ENCODE results near the gene VDAC1. TPM values are rescaled to one million over a fixed set of nuclear protein-coding genes. Genes with fewer than 3 reads are reported as not detected.

VDAC1 gene
- total and polyA plus RNA-seq, 2 of the 8 experiments (the other 6 are each of a cell fraction or from before 2014, with no cell fraction given) = 111 to 301 TPM

DNA sequence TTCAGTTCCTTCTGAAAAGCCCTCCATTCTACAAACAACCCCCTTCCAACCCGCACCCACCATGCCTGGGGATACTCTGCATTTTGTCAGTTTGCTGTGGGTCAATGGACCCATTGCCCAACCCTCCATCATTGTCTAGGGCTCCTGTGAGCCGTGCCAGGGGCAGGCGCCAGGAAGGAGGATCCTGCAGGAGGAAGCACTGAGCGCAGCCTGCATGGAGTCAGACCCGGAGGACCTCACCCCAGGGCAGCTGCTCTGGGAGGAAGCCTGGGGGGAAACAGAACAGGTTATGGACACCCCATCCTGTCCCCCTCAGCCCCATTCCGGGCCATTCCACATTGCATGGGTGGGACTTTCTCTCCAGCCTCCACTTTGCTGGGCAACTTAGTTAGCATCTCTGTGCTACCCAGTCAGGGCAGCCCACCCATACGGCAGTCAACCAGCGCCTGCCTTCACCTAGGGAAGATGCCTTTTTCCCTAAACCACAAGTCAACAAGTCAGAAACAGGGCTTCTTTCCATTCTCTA lies 48.6 kb upstream of the VDAC1 start:
- H4K91ac ChIP-seq (replicated peaks; ENCODE audit: insufficient read length, low read length) = peak overlapping the region; percentile 87
- no peak overlapping the region for H3K23ac ChIP-seq (ENCODE audit: insufficient read length)
- no peak for FAIRE-seq
- H3K4me2 ChIP-seq (ENCODE audit: insufficient read depth in 1 of 2, low read depth in 2 of 2, low read length in 2 of 2) = 0 out of 4 replicates have a peak overlapping the region, but pooled peaks of 1 of the 2 experiments have one; percentile 13
- no peaks in the 10 kb centered on the region; the same call in 1 of the 2 replicates for H3K23me2 ChIP-seq (ENCODE audit: low read depth, low read length)
- no peak overlapping the region for H2AFZ ChIP-seq (ENCODE audit: low read length)
- ChIA-PET POLR2A (ENCODE audit: partially characterized antibody) (no interaction called here), CTCF (ENCODE audit: partially characterized antibody) (interaction anchor here (1.1 to 16.4 kb wide), 4 partner anchors 11 to 90 kb away, joined by 5 to 629 read pairs (median 19); no protein-coding TSS in a partner anchor)
- H2BK120ac ChIP-seq (replicated peaks; ENCODE audit: low read depth, low read length) = peak overlapping the region; percentile 89
- H3K27me3 ChIP-seq (replicated peaks in 1 of 4; ENCODE audit: control insufficient read depth in 3 of 4, extremely low read depth in 1 of 4, insufficient read depth in 3 of 4, low read length in 3 of 4) = no peaks in the 10 kb centered on the region; a peak in 1 of 7 replicates
- H3K36me3 ChIP-seq (ENCODE audit: control insufficient read depth in 2 of 4, insufficient read depth in 4 of 4, low read length in 3 of 4) = no peaks in the 10 kb centered on the region
- H3K9me3 ChIP-seq (ENCODE audit: insufficient read depth in 2 of 2, low read depth in 1 of 2, low read length in 1 of 2) = no peaks in the 10 kb centered on the region
- WGBS, 2 experiments (ENCODE audit: extremely low coverage in 1 of 2, insufficient coverage in 1 of 2, insufficient read length in 1 of 2, insufficient replicate concordance in 2 of 2, low coverage in 1 of 2, low lambda C conversion rate in 2 of 2, missing lambda C conversion rate in 1 of 2) = 81% methylated on average over 8 of the region's 8 CpGs; no CpG with 5 or more reads in 1 of the 2 experiments
- no peak for TF ChIP-seq SIX5 (IDR thresholded peaks at IDR 0.05; ENCODE audit: low read depth, low read length)
- TF ChIP-seq RAD21 (IDR thresholded peaks at IDR 0.05 in 1 of 2, conservative IDR thresholded peaks at IDR 0.05 in 1 of 2; ENCODE audit: low read depth in 2 of 2, low read length in 2 of 2) = peak in 1 of 2 experiments; percentile 16; a peak in 1 of 4 replicates
- peak in 1 of 3 experiments; percentile 32; a peak in 1 of 4 replicates for TF ChIP-seq CTCF (IDR thresholded peaks at IDR 0.05; ENCODE audit: control extremely low read depth in 1 of 3, insufficient read depth in 1 of 3, low read depth in 1 of 3, low read length in 3 of 3)
- no peak for TF ChIP-seq GABPA (IDR thresholded peaks at IDR 0.05; ENCODE audit: borderline replicate concordance, insufficient read depth, low read length)
- TF ChIP-seq KDM1A (IDR thresholded peaks at IDR 0.05; ENCODE audit: borderline replicate concordance, low read length) = 0 out of 2 replicates have a peak, but pooled peaks have one; percentile 23
- no peak for DNase-seq (ENCODE audit: low read depth in 1 of 2, low spot score in 2 of 2)
- H2BK20ac ChIP-seq (ENCODE audit: low read length) = peak overlapping the region; percentile 98
- H3K4ac ChIP-seq (replicated peaks; ENCODE audit: insufficient read length, low read depth, low read length) = peak overlapping the region; percentile 81
- no peak overlapping the region for H2BK15ac ChIP-seq (ENCODE audit: low read length)
- no peak overlapping the region for H3K56ac ChIP-seq (replicated peaks; ENCODE audit: insufficient read length, low read depth, low read length)
- no peaks in the 10 kb centered on the region for H3K79me1 ChIP-seq (ENCODE audit: low read depth, low read length)
- no peak overlapping the region for H3K27ac ChIP-seq (ENCODE audit: low read depth, low read length)
- H2AK5ac ChIP-seq (ENCODE audit: low read depth, low read length) = peak overlapping the region; percentile 97; the same call in 1 of the 2 replicates
- H2BK5ac ChIP-seq (ENCODE audit: low read depth, low read length) = peak overlapping the region; percentile 92; the same call in 1 of the 2 replicates
- peak overlapping the region; percentile 78 for H3K18ac ChIP-seq (ENCODE audit: extremely low read depth, low read length)
- H4K5ac ChIP-seq (ENCODE audit: insufficient read length, low read depth, low read length) = no peak overlapping the region
- H4K8ac ChIP-seq (ENCODE audit: extremely low read depth, insufficient read depth, low read length) = peak overlapping the region; percentile 8
- H3K9ac ChIP-seq (replicated peaks in 1 of 4; ENCODE audit: extremely low read depth in 1 of 4, low read depth in 3 of 4, low read length in 3 of 4) = no peak overlapping the region
- H3K4me3 ChIP-seq (ENCODE audit: extremely low read depth in 1 of 4, insufficient read depth in 2 of 4, low read depth in 3 of 4, low read length in 4 of 4) = no peak overlapping the region
- H4K20me1 ChIP-seq (replicated peaks in 1 of 2; ENCODE audit: control insufficient read depth in 1 of 2, insufficient read depth in 2 of 2, low read length in 2 of 2) = no peaks in the 10 kb centered on the region
- peak overlapping the region; percentile 96; the same call in 1 of the 2 replicates for H2BK12ac ChIP-seq (ENCODE audit: low read depth, low read length)
- H3K14ac ChIP-seq (ENCODE audit: insufficient read length) = no peak overlapping the region
- peaks cover 4 to 24% (median 15%) of the 10 kb centered on the region in 4 experiments for H3K4me1 ChIP-seq (replicated peaks in 1 of 4; ENCODE audit: control insufficient read depth in 3 of 4, insufficient read depth in 4 of 4, low read length in 3 of 4)
- no peaks in the 10 kb centered on the region for H3K79me2 ChIP-seq (ENCODE audit: control insufficient read depth in 1 of 2, insufficient read depth in 2 of 2, low read length in 2 of 2)

All from H1 (cell line).